GM12801 (cell line): ENCODE measurements around the gene TMEM138.

Experiments
- CTCF ChIP-seq: IDR thresholded peaks from one replicate; pipeline ENCODE4 v1.5.1; 2011; ENCODE audit warnings: control low read depth; ENCODE audit not compliant: insufficient read length; ENCODE audit errors: extremely low read depth

TMEM138 gene

GRCh38 chr11:61414547-61414946, 52.4 kb downstream of the TMEM138 start:
- TF ChIP-seq CTCF: no peak

GRCh38 chr11:61415381-61415780, 53.2 kb downstream of the TMEM138 start:
- no peak for TF ChIP-seq CTCF

- TF ChIP-seq CTCF: no peak
These were observed 54.8 kb downstream of the TMEM138 start for GRCh38 chr11:61416941-61417340.

- no peak for TF ChIP-seq CTCF
These were observed 55.5 kb downstream of the TMEM138 start for GRCh38 chr11:61417670-61418069.

- TF ChIP-seq CTCF: no peak
These were observed 56.0 kb downstream of the TMEM138 start for GRCh38 chr11:61418136-61418535.
